ENCODE data around the gene NAV1. TPM values are rescaled to one million over a fixed set of nuclear protein-coding genes. Genes with fewer than 3 reads are reported as not detected.
"Not testable (repeated sequence)": the region's sequence is repeated elsewhere in the genome, so short reads cannot be mapped to it uniquely, and the experiment has no call there.

NAV1 gene
- total RNA-seq, 1 donor from 2014 or later = 55.2 TPM

DNA sequence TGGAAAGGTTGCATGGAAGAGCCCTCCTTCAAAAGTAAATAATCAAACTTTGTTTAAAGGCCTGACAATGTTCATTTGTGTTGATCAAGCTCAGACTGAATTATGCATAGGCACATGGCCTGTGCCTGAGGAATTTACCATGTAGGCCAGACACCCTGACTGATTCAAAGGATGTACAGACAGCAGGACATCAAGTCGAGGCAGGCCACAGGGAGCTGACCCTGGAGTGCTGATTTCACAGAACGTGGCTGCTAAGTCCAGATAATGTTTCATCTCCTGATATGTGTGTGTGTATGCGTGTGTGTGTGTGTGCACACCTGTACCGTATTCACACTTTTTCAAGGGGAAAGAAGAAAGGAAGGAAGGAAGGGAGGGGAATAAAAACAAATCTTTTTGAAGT is 34.1 kb downstream of the NAV1 start:
- DNase-seq (ENCODE audit: low spot score, unreplicated experiment) = no peak
- Mint-ChIP-seq H3K27me3 (no peaks in the 10 kb centered on the region), H3K36me3 (ENCODE audit: insufficient read depth) (no peaks in the 10 kb centered on the region), H3K4me3 (ENCODE audit: low read depth) (no peak overlapping the region), H3K9me3 (ENCODE audit: low read depth) (no peaks in the 10 kb centered on the region), H3K27ac (no peak overlapping the region), H3K4me1 (ENCODE audit: low read depth) (no peaks in the 10 kb centered on the region)
- TF ChIP-seq CTCF (IDR thresholded peaks at IDR 0.05; ENCODE audit: unreplicated experiment) = no peak

- Mint-ChIP-seq H3K27me3 (no peaks in the 10 kb centered on the region), H3K27ac (no peak overlapping the region), H3K9me3 (ENCODE audit: low read depth) (no peaks in the 10 kb centered on the region), H3K36me3 (ENCODE audit: insufficient read depth) (no peaks in the 10 kb centered on the region), H3K4me3 (ENCODE audit: low read depth) (no peak overlapping the region), H3K4me1 (ENCODE audit: low read depth) (no peaks in the 10 kb centered on the region)
- no peak for DNase-seq (ENCODE audit: low spot score, unreplicated experiment)
- no peak for TF ChIP-seq CTCF (IDR thresholded peaks at IDR 0.05; ENCODE audit: unreplicated experiment)
These were observed 35.0 kb downstream of the NAV1 start for GRCh38 chr1:201573923-201574322.

- Mint-ChIP-seq H3K4me3 (ENCODE audit: low read depth) (no peak overlapping the region), H3K4me1 (ENCODE audit: low read depth) (no peaks in the 10 kb centered on the region), H3K27ac (no peak overlapping the region), H3K36me3 (ENCODE audit: insufficient read depth) (no peaks in the 10 kb centered on the region), H3K9me3 (ENCODE audit: low read depth) (no peaks in the 10 kb centered on the region), H3K27me3 (no peaks in the 10 kb centered on the region)
- no peak for DNase-seq (ENCODE audit: low spot score, unreplicated experiment)
- no peak for TF ChIP-seq CTCF (IDR thresholded peaks at IDR 0.05; ENCODE audit: unreplicated experiment)
These were observed 37.0 kb downstream of the NAV1 start for GRCh38 chr1:201575912-201576311.

DNA sequence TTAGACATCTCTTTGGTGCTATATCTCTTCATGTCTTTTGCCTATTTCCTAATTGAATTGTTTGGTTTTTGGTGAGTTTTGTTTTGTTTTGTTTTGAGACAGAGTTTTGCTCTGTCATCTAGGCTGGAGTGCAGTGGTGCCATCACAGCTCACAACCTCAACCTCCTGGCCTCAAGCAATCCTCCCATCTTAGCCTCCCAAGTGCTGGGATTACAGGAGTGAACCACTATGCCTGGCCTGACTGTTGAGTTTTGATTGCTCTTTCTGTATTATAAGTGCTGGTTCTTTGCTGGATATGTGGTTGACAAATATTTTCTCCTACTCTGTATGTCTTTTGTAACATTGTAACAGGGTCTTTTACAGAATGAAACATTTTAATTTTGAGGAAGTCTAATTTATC is 38.0 kb downstream of the NAV1 start:
- H3K27ac Mint-ChIP-seq = no peak overlapping the region
- no peaks in the 10 kb centered on the region for H3K36me3 Mint-ChIP-seq (ENCODE audit: insufficient read depth)
- no peak for DNase-seq (ENCODE audit: low spot score, unreplicated experiment)
- H3K9me3 Mint-ChIP-seq (ENCODE audit: low read depth) = no peaks in the 10 kb centered on the region
- H3K4me1 Mint-ChIP-seq (ENCODE audit: low read depth) = no peaks in the 10 kb centered on the region
- H3K4me3 Mint-ChIP-seq (ENCODE audit: low read depth) = no peak overlapping the region
- no peak for TF ChIP-seq CTCF (IDR thresholded peaks at IDR 0.05; ENCODE audit: unreplicated experiment)
- peaks cover 3% of the 10 kb centered on the region for H3K27me3 Mint-ChIP-seq

GRCh38 chr1:201578008-201578888 is 39.3 kb downstream of the NAV1 start:
- Mint-ChIP-seq H3K9me3 (ENCODE audit: low read depth) (no peaks in the 10 kb centered on the region), H3K27ac (no peak overlapping the region), H3K27me3 (peaks cover 10% of the 10 kb centered on the region), H3K36me3 (ENCODE audit: insufficient read depth) (no peaks in the 10 kb centered on the region), H3K4me1 (ENCODE audit: low read depth) (peaks cover 3% of the 10 kb centered on the region), H3K4me3 (ENCODE audit: low read depth) (no peak overlapping the region)
- no peak for DNase-seq (ENCODE audit: low spot score, unreplicated experiment)
- no peak for TF ChIP-seq CTCF (IDR thresholded peaks at IDR 0.05; ENCODE audit: unreplicated experiment)

DNA sequence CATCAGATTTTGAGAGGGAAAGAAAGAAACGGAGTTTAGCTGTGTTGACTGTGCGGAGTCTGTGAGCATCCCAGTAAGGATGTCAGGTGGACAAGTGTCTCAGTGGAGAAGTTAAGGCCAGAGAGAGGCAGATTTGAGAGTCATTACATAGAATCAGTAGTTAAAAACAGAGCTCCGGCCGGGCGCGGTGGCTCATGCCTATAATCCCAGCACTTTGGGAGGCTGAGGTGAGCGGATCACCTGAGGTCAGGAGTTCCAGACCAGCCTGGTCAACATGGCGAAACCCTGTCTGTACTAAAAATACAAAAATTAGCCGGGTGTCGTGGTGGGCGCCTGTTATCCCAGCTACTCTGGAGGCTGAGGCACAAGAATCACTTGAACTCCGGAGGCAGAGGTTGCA is 42.4 kb downstream of the NAV1 start:
- not testable (repeated sequence) for H3K4me1 Mint-ChIP-seq (ENCODE audit: low read depth); DNase-seq (ENCODE audit: low spot score, unreplicated experiment); H3K4me3 Mint-ChIP-seq (ENCODE audit: low read depth); H3K9me3 Mint-ChIP-seq (ENCODE audit: low read depth); H3K36me3 Mint-ChIP-seq (ENCODE audit: insufficient read depth); H3K27ac Mint-ChIP-seq
- peaks cover 14% of the 10 kb centered on the region for H3K27me3 Mint-ChIP-seq
